Fibroblast of mammary gland (primary cell): Measurements from ENCODE around the gene ECI2.

Experiments used
- DNase-seq: peaks from one replicate; pipeline ENCODE4 v3.0.0-alpha.2; 2010; ENCODE audit warnings: low read depth
- H3K4me3 ChIP-seq: 2 replicates; pipeline ENCODE4 v1.5.1; 2011; ENCODE audit warnings: low read depth, mild to moderate bottlenecking, low read length, moderate library complexity; ENCODE audit not compliant: control insufficient read depth
- CTCF ChIP-seq: conservative IDR thresholded peaks from 2 replicates; pipeline ENCODE4 v1.5.1; 2011; ENCODE audit warnings: low read depth, low read length, inconsistent platforms; ENCODE audit not compliant: control insufficient read depth, insufficient read depth

The ECI2 gene

GRCh38 chr6:4134841-4135664, at the start of gene ECI2:
Gene ECI2 (minus strand): TSS chr6:4135575. CDS start chr6:4135560, 15 bp downstream.
- no peak for DNase-seq
- H3K4me3 ChIP-seq: peak within 1 kb of the TSS; percentile 92
- no peak for TF ChIP-seq CTCF

- DNase-seq: peak; percentile 67
- no peak for TF ChIP-seq CTCF
- H3K4me3 ChIP-seq: no peak overlapping the region
Observed at GRCh38 chr6:4180652-4181255, 45.4 kb upstream of the ECI2 start.

GRCh38 chr6:4179960-4180651, 44.7 kb upstream of the ECI2 start:
- no peak for DNase-seq
- no peak for TF ChIP-seq CTCF
- no peak overlapping the region for H3K4me3 ChIP-seq

- no peak overlapping the region for H3K4me3 ChIP-seq
- no peak for DNase-seq
- TF ChIP-seq CTCF: no peak
Observed at GRCh38 chr6:4178737-4179333, 43.5 kb upstream of the ECI2 start.

- no peak for TF ChIP-seq CTCF
- DNase-seq: no peak
- no peak overlapping the region for H3K4me3 ChIP-seq
Observed at GRCh38 chr6:4176907-4177306, 41.5 kb upstream of the ECI2 start.

- no peak for DNase-seq
- no peak for TF ChIP-seq CTCF
- H3K4me3 ChIP-seq: no peak overlapping the region
Observed at GRCh38 chr6:4174042-4174441, 38.7 kb upstream of the ECI2 start.
